Right lobe of liver (tissue), 6 donors: Measurements from ENCODE around the gene RTTN. TPM values are rescaled to one million over a fixed set of nuclear protein-coding genes. Genes with fewer than 3 reads are reported as not detected.
A peak's percentile ranks its signal among the peaks of the same experiment; 100 is the strongest.

Experiments used
- ATAC-seq, 4 donors: fragments of 200-7000 bp; cut with Tn5 transposase; one replicate each; pipeline ENCODE4 v1.9.1; 2020; ENCODE audit warnings: mild to moderate bottlenecking in 4 of 4, moderate library complexity in 4 of 4
- DNase-seq, 3 donors: peaks; one replicate each; pipeline ENCODE4 v3.0.0-alpha.2; 2020
- H3K27ac ChIP-seq, 3 donors: fragments of 200-600 bp; one replicate each; pipeline ENCODE4 v1.8.0; 2022
- H3K27me3 ChIP-seq, 2 donors: fragments of 200-600 bp; one replicate each; pipeline ENCODE4 v1.8.0; 2022
- H3K36me3 ChIP-seq, 4 donors: fragments of 200-600 bp; sonication (generic) in 1 of 4; one replicate each; pipeline versions ENCODE4 v1.5.1 to v1.8.0; 2017 to 2022; ENCODE audit warnings: control low read depth in 1 of 4
- H3K4me1 ChIP-seq, 4 donors: fragments of 200-600 bp; sonication (generic) in 1 of 4; one replicate each; pipeline versions ENCODE4 v1.5.1 to v1.8.0; 2017 to 2022; ENCODE audit warnings: control low read depth in 1 of 4
- H3K4me3 ChIP-seq, 3 donors: fragments of 200-600 bp; one replicate each; pipeline ENCODE4 v1.8.0; 2022
- H3K9me3 ChIP-seq, 4 donors: fragments of 200-600 bp; sonication (generic) in 1 of 4; one replicate each; pipeline versions ENCODE4 v1.5.1 to v1.8.0; 2017 to 2022; ENCODE audit warnings: control low read depth in 1 of 4
- POLR2A ChIP-seq: fragments of 450-650 bp; IDR thresholded peaks from one replicate; pipeline ENCODE4 v1.6.1; 2017; ENCODE audit warnings: antibody characterized with exemption, mild to moderate bottlenecking
- WGBS: methylation state at CpG from one replicate; pipeline ENCODE4 v1.1.6; 2018; ENCODE audit warnings: low coverage, low lambda C conversion rate; ENCODE audit not compliant: insufficient coverage; ENCODE audit errors: missing lambda C conversion rate; 5-methylcytosine and 5-hydroxymethylcytosine counted together
- intact Hi-C, 2 donors: fragments of 100-400 bp; cut with DNase I; formaldehyde crosslinking; loops; one replicate each; pipeline versions ENCODE4 v1.11.2 to v1.14.1; 2022
- total RNA-seq, 6 experiments: library from RNA; depleted of rRNA in 2 of 6; stranded (reverse); fragments of >200 nt in 2 of 6; fragmentation: NEBNext Ultra II Directional in 3 of 6; extraction: Animal tissue kit (Norgen Biotek cat#: 25700) in 3 of 6; gene quantifications; one replicate each; pipeline versions ENCODE4 v1.1.0 to v1.2.4, GENCODE V29; 2016 to 2023
- TF ChIP-seq, protein P1 (sequence below), 4 donors: fragments of 200-600 bp in 3 of 4; fragments of 450-650 bp in 1 of 4; IDR thresholded peaks; one replicate each; pipeline versions ENCODE4 v1.5.1 to v1.8.0; 2016 to 2022; ENCODE audit warnings: antibody characterized with exemption in 4 of 4, mild to moderate bottlenecking in 2 of 4
- donor health status: DM: no; HTN: yes; CAD: no.
- donor health status: DM: no; HTN: no; CAD: no.
- donor health status: DM: no; HTN: no; CAD: no.
- donor health status: DM: no; HTN: yes; CAD: no.
- donor health status: DM: no; HTN: yes; CAD: no.

Gene RTTN
- total RNA-seq, 6 experiments from 2014 or later = 2.3 to 7.4 (median 6.5) TPM

GRCh38 chr18:70089858-70090257, 115.6 kb downstream of the RTTN start:
- no peaks in the 10 kb centered on the region for H3K9me3 ChIP-seq
- ATAC-seq (no peak), DNase-seq (no peak)
- H3K4me1 ChIP-seq = peaks cover 0 to 4% (median 0%) of the 10 kb centered on the region in 4 donors
- WGBS = 82% methylated on average over 1 of the region's 1 CpG
- no peak for TF ChIP-seq POLR2A
- TF ChIP-seq, protein P1, sequence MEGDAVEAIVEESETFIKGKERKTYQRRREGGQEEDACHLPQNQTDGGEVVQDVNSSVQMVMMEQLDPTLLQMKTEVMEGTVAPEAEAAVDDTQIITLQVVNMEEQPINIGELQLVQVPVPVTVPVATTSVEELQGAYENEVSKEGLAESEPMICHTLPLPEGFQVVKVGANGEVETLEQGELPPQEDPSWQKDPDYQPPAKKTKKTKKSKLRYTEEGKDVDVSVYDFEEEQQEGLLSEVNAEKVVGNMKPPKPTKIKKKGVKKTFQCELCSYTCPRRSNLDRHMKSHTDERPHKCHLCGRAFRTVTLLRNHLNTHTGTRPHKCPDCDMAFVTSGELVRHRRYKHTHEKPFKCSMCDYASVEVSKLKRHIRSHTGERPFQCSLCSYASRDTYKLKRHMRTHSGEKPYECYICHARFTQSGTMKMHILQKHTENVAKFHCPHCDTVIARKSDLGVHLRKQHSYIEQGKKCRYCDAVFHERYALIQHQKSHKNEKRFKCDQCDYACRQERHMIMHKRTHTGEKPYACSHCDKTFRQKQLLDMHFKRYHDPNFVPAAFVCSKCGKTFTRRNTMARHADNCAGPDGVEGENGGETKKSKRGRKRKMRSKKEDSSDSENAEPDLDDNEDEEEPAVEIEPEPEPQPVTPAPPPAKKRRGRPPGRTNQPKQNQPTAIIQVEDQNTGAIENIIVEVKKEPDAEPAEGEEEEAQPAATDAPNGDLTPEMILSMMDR (IDR thresholded peaks at IDR 0.05) = no peak
- no peak overlapping the region for H3K4me3 ChIP-seq
- H3K36me3 ChIP-seq = peaks cover 0 to 8% (median 0%) of the 10 kb centered on the region in 4 donors
- H3K27me3 ChIP-seq = no peaks in the 10 kb centered on the region
- intact Hi-C loops = no loop called here
- no peak overlapping the region for H3K27ac ChIP-seq

GRCh38 chr18:70086085-70086484, 119.4 kb downstream of the RTTN start:
- no peaks in the 10 kb centered on the region for H3K9me3 ChIP-seq
- DNase-seq = no peak
- peak overlapping the region in 2 of 3 donors; percentile 4 to 20 for H3K4me3 ChIP-seq
- H3K27me3 ChIP-seq = no peaks in the 10 kb centered on the region
- intact Hi-C loops = no loop called here
- peak; percentile 39 to 51 (median 48) for ATAC-seq
- H3K27ac ChIP-seq = peak overlapping the region in 2 of 3 donors; percentile 58 to 73
- H3K4me1 ChIP-seq = peaks cover 0 to 4% (median 0%) of the 10 kb centered on the region in 4 donors
- TF ChIP-seq, protein P1 (IDR thresholded peaks at IDR 0.05) = no peak
- TF ChIP-seq POLR2A = no peak
- H3K36me3 ChIP-seq = peaks cover 0 to 8% (median 0%) of the 10 kb centered on the region in 4 donors
- WGBS = 25% methylated on average over 4 of the region's 4 CpGs

GRCh38 chr18:70085641-70086040, 119.8 kb downstream of the RTTN start:
- DNase-seq = peak in 1 of 3 donors; percentile 53

DNA sequence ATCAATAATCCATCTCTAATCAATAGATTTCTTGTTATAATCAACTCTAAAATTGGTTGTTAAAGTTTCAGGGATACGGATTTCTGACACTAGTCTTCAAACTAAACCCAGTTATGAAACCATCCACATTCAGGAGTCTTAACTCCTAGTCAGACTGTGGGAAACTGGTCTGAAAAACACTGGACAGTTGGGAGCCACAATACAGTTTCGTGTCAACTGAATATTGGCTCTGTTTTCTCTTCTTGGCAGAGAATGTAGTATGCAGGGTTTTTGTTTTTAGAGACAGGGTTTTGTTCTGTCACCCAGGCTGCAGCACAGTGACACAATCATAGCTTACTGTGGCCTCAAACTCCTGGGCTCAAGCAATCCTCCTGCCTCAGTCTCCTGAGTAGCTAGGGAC, 123.1 kb downstream of the RTTN start:
- no peak for DNase-seq
- 51% methylated on average over 2 of the region's 2 CpGs for WGBS
- Histone ChIP-seq H3K9me3 (no peaks in the 10 kb centered on the region), H3K27me3 (no peaks in the 10 kb centered on the region), H3K36me3 (peaks cover 0 to 3% (median 0%) of the 10 kb centered on the region in 4 donors), H3K4me3 (no peak overlapping the region), H3K4me1 (peaks cover 0 to 4% (median 0%) of the 10 kb centered on the region in 4 donors), H3K27ac (no peak overlapping the region)
- intact Hi-C loops = no loop called here
- TF ChIP-seq, protein P1 (IDR thresholded peaks at IDR 0.05) = no peak
- peak in 2 of 4 donors; percentile 9 to 47 for ATAC-seq

More at GRCh38 chr18:70085641-70086040, 119.8 kb downstream of the RTTN start:
- Histone ChIP-seq H3K4me3 (peak overlapping the region in 2 of 3 donors; percentile 4 to 20), H3K9me3 (no peaks in the 10 kb centered on the region), H3K36me3 (peaks cover 0 to 8% (median 0%) of the 10 kb centered on the region in 4 donors), H3K27me3 (no peaks in the 10 kb centered on the region), H3K4me1 (peaks cover 0 to 4% (median 0%) of the 10 kb centered on the region in 4 donors), H3K27ac (peak overlapping the region in 2 of 3 donors; percentile 58 to 73)
- no peak for TF ChIP-seq POLR2A
- 9% methylated on average over 5 of the region's 5 CpGs for WGBS
- intact Hi-C loops = no loop called here
- ATAC-seq = peak; percentile 72 to 88 (median 82)

DNA sequence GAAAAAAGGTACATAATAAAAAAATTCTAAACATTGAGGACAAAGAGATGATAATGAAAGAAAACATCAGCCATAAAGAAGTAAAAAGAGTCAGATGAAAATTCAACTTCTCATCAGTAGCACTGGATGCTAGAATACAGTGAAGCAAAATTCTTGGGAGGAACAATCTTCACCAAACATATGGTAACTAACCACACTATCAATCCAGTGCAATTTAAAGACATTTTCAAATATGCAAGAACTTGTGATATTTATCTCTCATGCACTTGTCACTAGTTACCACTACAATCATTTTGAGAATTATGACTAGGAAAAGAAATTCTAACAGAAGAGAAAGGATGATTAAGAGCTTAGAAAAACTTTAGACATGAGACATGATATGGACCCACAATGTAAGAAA, 127.4 kb downstream of the RTTN start:
- no peak overlapping the region for H3K4me3 ChIP-seq
- TF ChIP-seq, protein P1 (IDR thresholded peaks at IDR 0.05) = no peak
- no peak for TF ChIP-seq POLR2A
- H3K9me3 ChIP-seq = no peaks in the 10 kb centered on the region
- intact Hi-C loops = no loop called here
- H3K4me1 ChIP-seq = no peaks in the 10 kb centered on the region
- DNase-seq (no peak), ATAC-seq (no peak)
- no peak overlapping the region for H3K27ac ChIP-seq
- H3K36me3 ChIP-seq = no peaks in the 10 kb centered on the region
- H3K27me3 ChIP-seq = no peaks in the 10 kb centered on the region
